ENCODE data around the gene ASRGL1. TPM values are rescaled to one million over a fixed set of nuclear protein-coding genes. Genes with fewer than 3 reads are reported as not detected.

ASRGL1 gene
- polyA plus RNA-seq, 2 donors, result 0.45 to 1.3 TPM

GRCh38 chr11:62418136-62418535 is 80.9 kb downstream of the ASRGL1 start:
- Histone ChIP-seq H3K4me3 (ENCODE audit: low read depth in 1 of 2, low read length in 2 of 2) (no peak overlapping the region), H3K27me3 (ENCODE audit: control insufficient read depth in 1 of 2, insufficient read depth in 2 of 2, low read length in 2 of 2) (no peaks in the 10 kb centered on the region), H3K9me3 (ENCODE audit: control insufficient read depth in 2 of 2, insufficient read depth in 1 of 2, low read depth in 1 of 2, low read length in 1 of 2) (no peaks in the 10 kb centered on the region), H3K36me3 (ENCODE audit: control insufficient read depth in 2 of 2, insufficient read depth in 2 of 2, low read length in 1 of 2) (no peaks in the 10 kb centered on the region), H3K4me1 (ENCODE audit: control insufficient read depth in 2 of 2, insufficient read depth in 2 of 2, low read length in 1 of 2) (peaks cover 5 to 16% of the 10 kb centered on the region in 2 donors), H3K27ac (ENCODE audit: low read depth in 2 of 2, low read length in 1 of 2) (no peak overlapping the region)
- WGBS, 2 donors, result 85 to 92% methylated on average over 5 of the region's 5 CpGs

GRCh38 chr11:62418733-62419132 is 81.5 kb downstream of the ASRGL1 start, which contains the start of gene SCGB1A1:
Gene SCGB1A1 (plus strand): TSS chr11:62419033. CDS start chr11:62419096, 63 bp downstream.
- peak within 1 kb of the TSS; percentile 24 to 40 for H3K27ac ChIP-seq (ENCODE audit: low read depth in 2 of 2, low read length in 1 of 2)
- no peaks in the 10 kb centered on the region for H3K9me3 ChIP-seq (ENCODE audit: control insufficient read depth in 2 of 2, insufficient read depth in 1 of 2, low read depth in 1 of 2, low read length in 1 of 2)
- H3K36me3 ChIP-seq (ENCODE audit: control insufficient read depth in 2 of 2, insufficient read depth in 2 of 2, low read length in 1 of 2), result no peaks in the 10 kb centered on the region
- no peak within 1 kb of the TSS for H3K4me3 ChIP-seq (ENCODE audit: low read depth in 1 of 2, low read length in 2 of 2)
- no peaks in the 10 kb centered on the region for H3K27me3 ChIP-seq (ENCODE audit: control insufficient read depth in 1 of 2, insufficient read depth in 2 of 2, low read length in 2 of 2)
- peaks cover 0 to 10% of the 10 kb centered on the region in 2 donors for H3K4me1 ChIP-seq (ENCODE audit: control insufficient read depth in 2 of 2, insufficient read depth in 2 of 2, low read length in 1 of 2)
- 74 to 79% methylated on average over 4 of the region's 4 CpGs for WGBS, 2 donors

- H3K27ac ChIP-seq (ENCODE audit: low read depth in 2 of 2, low read length in 1 of 2), result peak overlapping the region; percentile 24 to 40
- peaks cover 2 to 8% of the 10 kb centered on the region in 2 donors for H3K4me1 ChIP-seq (ENCODE audit: control insufficient read depth in 2 of 2, insufficient read depth in 2 of 2, low read length in 1 of 2)
- H3K4me3 ChIP-seq (ENCODE audit: low read depth in 1 of 2, low read length in 2 of 2), result no peak overlapping the region
- no peaks in the 10 kb centered on the region for H3K36me3 ChIP-seq (ENCODE audit: control insufficient read depth in 2 of 2, insufficient read depth in 2 of 2, low read length in 1 of 2)
- H3K27me3 ChIP-seq (ENCODE audit: control insufficient read depth in 1 of 2, insufficient read depth in 2 of 2, low read length in 2 of 2), result no peaks in the 10 kb centered on the region
- 45 to 53% methylated on average over 5 of the region's 5 CpGs for WGBS, 2 donors
- H3K9me3 ChIP-seq (ENCODE audit: control insufficient read depth in 2 of 2, insufficient read depth in 1 of 2, low read depth in 1 of 2, low read length in 1 of 2), result no peaks in the 10 kb centered on the region
Measured at GRCh38 chr11:62419314-62419929, 82.2 kb downstream of the ASRGL1 start.

DNA sequence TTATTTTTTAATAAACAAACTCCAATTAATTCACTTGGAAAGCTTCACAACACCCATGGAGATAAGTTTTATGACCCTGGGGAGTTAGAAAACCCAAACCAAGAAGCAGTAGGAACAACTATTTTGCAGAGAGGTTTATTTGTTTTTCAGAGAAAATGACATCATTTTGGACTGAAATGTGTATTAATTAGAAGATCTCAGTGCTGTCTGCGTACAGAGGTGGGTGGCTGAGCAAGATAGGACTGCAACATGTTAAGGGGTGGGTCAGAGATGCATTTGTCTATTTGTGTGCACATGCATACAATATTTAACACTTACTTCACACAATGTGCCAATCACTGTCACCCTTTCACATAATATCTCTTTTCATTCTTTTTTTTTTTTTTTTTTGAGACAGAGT is 82.7 kb downstream of the ASRGL1 start:
- 35 to 53% methylated on average over 1 of the region's 1 CpG for WGBS, 2 donors
- Histone ChIP-seq H3K4me1 (ENCODE audit: control insufficient read depth in 2 of 2, insufficient read depth in 2 of 2, low read length in 1 of 2) (peaks cover 2 to 8% of the 10 kb centered on the region in 2 donors), H3K36me3 (ENCODE audit: control insufficient read depth in 2 of 2, insufficient read depth in 2 of 2, low read length in 1 of 2) (no peaks in the 10 kb centered on the region), H3K27me3 (ENCODE audit: control insufficient read depth in 1 of 2, insufficient read depth in 2 of 2, low read length in 2 of 2) (no peaks in the 10 kb centered on the region), H3K9me3 (ENCODE audit: control insufficient read depth in 2 of 2, insufficient read depth in 1 of 2, low read depth in 1 of 2, low read length in 1 of 2) (no peaks in the 10 kb centered on the region), H3K4me3 (ENCODE audit: low read depth in 1 of 2, low read length in 2 of 2) (no peak overlapping the region), H3K27ac (ENCODE audit: low read depth in 2 of 2, low read length in 1 of 2) (peak overlapping the region in 1 of 2 donors; percentile 24)

DNA sequence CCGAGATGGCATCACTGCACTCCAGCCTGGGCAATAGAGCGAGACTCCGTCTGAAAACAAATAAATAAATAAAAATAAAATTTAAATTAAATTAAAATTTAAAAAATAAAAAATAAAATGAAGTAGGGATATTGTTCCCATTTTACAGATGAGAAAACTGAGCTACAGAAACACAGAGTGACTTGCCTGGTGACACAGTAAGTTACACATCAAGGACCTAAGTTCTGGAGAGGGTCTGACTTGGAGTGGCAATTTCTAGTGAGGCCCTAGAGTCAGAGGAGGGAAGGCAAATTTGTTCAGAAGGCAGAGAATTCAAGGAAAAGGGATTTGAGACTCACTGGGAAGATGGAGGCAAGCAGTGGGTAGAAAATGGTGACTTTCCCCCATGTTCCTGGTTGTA is 83.6 kb downstream of the ASRGL1 start:
- peaks cover 2 to 8% of the 10 kb centered on the region in 2 donors for H3K4me1 ChIP-seq (ENCODE audit: control insufficient read depth in 2 of 2, insufficient read depth in 2 of 2, low read length in 1 of 2)
- 97 to 100% methylated on average over 3 of the region's 3 CpGs for WGBS, 2 donors

DNA sequence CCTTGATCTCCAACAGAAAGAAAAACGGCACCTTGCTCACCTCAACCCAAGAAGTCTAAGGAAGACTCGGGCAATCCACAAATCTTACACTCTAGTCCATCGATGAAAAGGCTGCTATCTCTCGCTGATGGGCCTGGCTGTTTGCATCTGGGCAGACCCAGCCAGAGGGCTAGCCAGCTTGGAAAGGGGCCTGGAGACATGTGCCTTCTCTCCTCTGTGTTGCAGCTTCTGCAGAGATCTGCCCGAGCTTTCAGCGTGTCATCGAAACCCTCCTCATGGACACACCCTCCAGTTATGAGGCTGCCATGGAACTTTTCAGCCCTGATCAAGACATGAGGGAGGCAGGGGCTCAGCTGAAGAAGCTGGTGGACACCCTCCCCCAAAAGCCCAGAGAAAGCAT is 84.7 kb downstream of the ASRGL1 start:
- Histone ChIP-seq H3K36me3 (ENCODE audit: control insufficient read depth in 2 of 2, insufficient read depth in 2 of 2, low read length in 1 of 2) (no peaks in the 10 kb centered on the region), H3K4me1 (ENCODE audit: control insufficient read depth in 2 of 2, insufficient read depth in 2 of 2, low read length in 1 of 2) (peaks cover 2 to 8% of the 10 kb centered on the region in 2 donors), H3K27ac (ENCODE audit: low read depth in 2 of 2, low read length in 1 of 2) (no peak overlapping the region)

More for the DNA sequence above, 83.6 kb downstream of the ASRGL1 start:
- Histone ChIP-seq H3K27ac (ENCODE audit: low read depth in 2 of 2, low read length in 1 of 2) (no peak overlapping the region), H3K4me3 (ENCODE audit: low read depth in 1 of 2, low read length in 2 of 2) (no peak overlapping the region), H3K9me3 (ENCODE audit: control insufficient read depth in 2 of 2, insufficient read depth in 1 of 2, low read depth in 1 of 2, low read length in 1 of 2) (no peaks in the 10 kb centered on the region), H3K27me3 (ENCODE audit: control insufficient read depth in 1 of 2, insufficient read depth in 2 of 2, low read length in 2 of 2) (no peaks in the 10 kb centered on the region), H3K36me3 (ENCODE audit: control insufficient read depth in 2 of 2, insufficient read depth in 2 of 2, low read length in 1 of 2) (no peaks in the 10 kb centered on the region)

DNA sequence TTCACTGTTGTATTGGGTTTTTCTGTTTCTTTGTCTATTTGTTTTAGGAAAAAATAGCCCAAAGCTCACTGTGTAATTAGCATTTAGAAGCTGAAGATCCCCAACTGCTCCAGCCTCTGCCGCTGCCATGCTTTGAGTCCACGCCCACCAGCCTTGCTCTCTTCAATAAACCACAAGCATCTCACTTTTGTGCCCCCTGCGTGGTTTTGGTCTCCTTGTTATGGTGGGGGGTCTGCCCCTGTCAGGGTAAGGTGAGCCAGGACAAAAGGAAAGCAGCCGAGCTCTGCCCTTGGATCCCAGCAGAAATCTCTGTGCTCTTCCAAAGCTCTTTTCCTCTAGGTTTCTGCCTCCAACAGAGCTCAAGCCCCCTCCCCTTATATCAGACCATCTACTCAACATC is 85.8 kb downstream of the ASRGL1 start:
- no peaks in the 10 kb centered on the region for H3K36me3 ChIP-seq (ENCODE audit: control insufficient read depth in 2 of 2, insufficient read depth in 2 of 2, low read length in 1 of 2)
- 81 to 85% methylated on average over 4 of the region's 4 CpGs for WGBS, 2 donors
- peaks cover 2 to 8% of the 10 kb centered on the region in 2 donors for H3K4me1 ChIP-seq (ENCODE audit: control insufficient read depth in 2 of 2, insufficient read depth in 2 of 2, low read length in 1 of 2)
- no peaks in the 10 kb centered on the region for H3K27me3 ChIP-seq (ENCODE audit: control insufficient read depth in 1 of 2, insufficient read depth in 2 of 2, low read length in 2 of 2)
- H3K4me3 ChIP-seq (ENCODE audit: low read depth in 1 of 2, low read length in 2 of 2), result no peak overlapping the region
- no peaks in the 10 kb centered on the region for H3K9me3 ChIP-seq (ENCODE audit: control insufficient read depth in 2 of 2, insufficient read depth in 1 of 2, low read depth in 1 of 2, low read length in 1 of 2)
- H3K27ac ChIP-seq (ENCODE audit: low read depth in 2 of 2, low read length in 1 of 2), result no peak overlapping the region

More for the DNA sequence above, 84.7 kb downstream of the ASRGL1 start:
- H3K27me3 ChIP-seq (ENCODE audit: control insufficient read depth in 1 of 2, insufficient read depth in 2 of 2, low read length in 2 of 2), result no peaks in the 10 kb centered on the region
- no peak overlapping the region for H3K4me3 ChIP-seq (ENCODE audit: low read depth in 1 of 2, low read length in 2 of 2)
- H3K9me3 ChIP-seq (ENCODE audit: control insufficient read depth in 2 of 2, insufficient read depth in 1 of 2, low read depth in 1 of 2, low read length in 1 of 2), result no peaks in the 10 kb centered on the region
- WGBS, 2 donors, result 67 to 68% methylated on average over 7 of the region's 7 CpGs

DNA sequence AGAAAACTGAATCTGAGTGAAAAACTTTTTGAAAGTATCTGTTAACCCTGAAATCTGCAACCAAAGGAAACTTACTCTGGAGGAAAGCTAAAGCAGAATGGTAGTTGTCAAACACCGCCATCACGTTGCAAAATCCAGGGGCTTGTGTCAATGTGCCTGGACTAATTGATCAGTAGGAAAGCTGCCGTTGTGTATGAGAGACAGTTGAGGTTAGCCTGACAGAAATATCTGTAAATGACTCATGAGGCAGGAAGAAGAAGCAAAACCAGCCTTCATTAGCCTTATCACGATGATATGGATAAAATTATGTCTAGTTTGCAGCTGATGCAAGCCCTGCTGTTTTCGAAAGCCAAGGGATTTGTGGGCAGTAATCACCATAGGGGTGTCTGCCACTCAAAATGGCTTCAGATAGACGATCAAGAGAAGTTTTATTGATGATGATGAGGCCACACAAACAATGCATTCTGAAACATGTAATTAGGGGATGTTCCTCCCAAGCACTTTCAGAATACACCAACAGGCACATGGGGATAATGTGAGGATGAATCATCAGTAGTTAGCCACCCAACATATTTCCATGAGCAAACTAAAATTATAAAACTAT is 90.5 kb downstream of the ASRGL1 start:
- Histone ChIP-seq H3K36me3 (ENCODE audit: control insufficient read depth in 2 of 2, insufficient read depth in 2 of 2, low read length in 1 of 2) (no peaks in the 10 kb centered on the region), H3K4me3 (ENCODE audit: low read depth in 1 of 2, low read length in 2 of 2) (no peak overlapping the region), H3K9me3 (ENCODE audit: control insufficient read depth in 2 of 2, insufficient read depth in 1 of 2, low read depth in 1 of 2, low read length in 1 of 2) (no peaks in the 10 kb centered on the region), H3K4me1 (ENCODE audit: control insufficient read depth in 2 of 2, insufficient read depth in 2 of 2, low read length in 1 of 2) (peaks cover 0 to 2% of the 10 kb centered on the region in 2 donors), H3K27me3 (ENCODE audit: control insufficient read depth in 1 of 2, insufficient read depth in 2 of 2, low read length in 2 of 2) (no peaks in the 10 kb centered on the region), H3K27ac (ENCODE audit: low read depth in 2 of 2, low read length in 1 of 2) (peak overlapping the region in 1 of 2 donors; percentile 16)
- 48 to 56% methylated on average over 6 of the region's 6 CpGs for WGBS, 2 donors

GRCh38 chr11:62428871-62429560 is 91.8 kb downstream of the ASRGL1 start:
- H3K9me3 ChIP-seq (ENCODE audit: control insufficient read depth in 2 of 2, insufficient read depth in 1 of 2, low read depth in 1 of 2, low read length in 1 of 2), result no peaks in the 10 kb centered on the region
- H3K4me3 ChIP-seq (ENCODE audit: low read depth in 1 of 2, low read length in 2 of 2), result no peak overlapping the region
- peaks cover 0 to 2% of the 10 kb centered on the region in 2 donors for H3K4me1 ChIP-seq (ENCODE audit: control insufficient read depth in 2 of 2, insufficient read depth in 2 of 2, low read length in 1 of 2)
- H3K27me3 ChIP-seq (ENCODE audit: control insufficient read depth in 1 of 2, insufficient read depth in 2 of 2, low read length in 2 of 2), result no peaks in the 10 kb centered on the region
- H3K27ac ChIP-seq (ENCODE audit: low read depth in 2 of 2, low read length in 1 of 2), result peak overlapping the region in 1 of 2 donors; percentile 1
- WGBS, 2 donors, result 85 to 90% methylated on average over 8 of the region's 8 CpGs
- H3K36me3 ChIP-seq (ENCODE audit: control insufficient read depth in 2 of 2, insufficient read depth in 2 of 2, low read length in 1 of 2), result no peaks in the 10 kb centered on the region
